HG03064 (cell line): Measurements from ENCODE around the gene CHST13.
"Not testable (repeated sequence)": the region's sequence is repeated elsewhere in the genome, so short reads cannot be mapped to it uniquely, and the experiment has no call there.

Experiments
- ATAC-seq: cut with Tn5 transposase; IDR thresholded peaks from one replicate; pipeline ENCODE4 v1.9.1; 2021; ENCODE audit warnings: low read depth; ENCODE audit not compliant: unreplicated experiment

CHST13 gene

DNA sequence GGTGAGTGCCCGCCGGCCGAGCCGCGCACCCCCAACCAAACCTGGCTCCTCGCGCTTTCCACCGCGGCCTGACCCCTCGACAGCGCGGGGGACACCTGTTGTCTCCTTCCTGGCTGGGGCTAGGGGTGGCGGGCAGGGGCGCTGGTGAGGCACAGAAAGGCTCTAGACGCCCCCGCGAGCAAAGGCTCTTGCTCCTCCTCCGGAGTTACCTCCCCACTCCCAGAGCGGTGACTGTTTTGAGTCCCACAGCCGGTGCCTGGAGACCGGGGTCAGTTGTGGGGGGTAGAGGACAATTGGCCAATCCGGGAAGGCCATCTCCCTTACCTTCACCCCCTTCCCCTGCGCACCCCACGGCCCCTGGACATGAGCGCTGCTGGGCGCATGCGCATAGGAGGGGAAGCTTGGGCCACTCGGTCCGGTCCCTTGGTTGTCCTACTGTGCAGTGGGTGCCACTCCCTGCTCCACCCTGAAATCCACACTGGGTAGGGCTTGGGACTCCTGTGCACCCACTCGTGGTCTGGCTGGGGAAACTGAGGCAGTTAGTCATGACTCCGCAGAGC, 554 bp downstream of the CHST13 start:
- no peak for ATAC-seq

DNA sequence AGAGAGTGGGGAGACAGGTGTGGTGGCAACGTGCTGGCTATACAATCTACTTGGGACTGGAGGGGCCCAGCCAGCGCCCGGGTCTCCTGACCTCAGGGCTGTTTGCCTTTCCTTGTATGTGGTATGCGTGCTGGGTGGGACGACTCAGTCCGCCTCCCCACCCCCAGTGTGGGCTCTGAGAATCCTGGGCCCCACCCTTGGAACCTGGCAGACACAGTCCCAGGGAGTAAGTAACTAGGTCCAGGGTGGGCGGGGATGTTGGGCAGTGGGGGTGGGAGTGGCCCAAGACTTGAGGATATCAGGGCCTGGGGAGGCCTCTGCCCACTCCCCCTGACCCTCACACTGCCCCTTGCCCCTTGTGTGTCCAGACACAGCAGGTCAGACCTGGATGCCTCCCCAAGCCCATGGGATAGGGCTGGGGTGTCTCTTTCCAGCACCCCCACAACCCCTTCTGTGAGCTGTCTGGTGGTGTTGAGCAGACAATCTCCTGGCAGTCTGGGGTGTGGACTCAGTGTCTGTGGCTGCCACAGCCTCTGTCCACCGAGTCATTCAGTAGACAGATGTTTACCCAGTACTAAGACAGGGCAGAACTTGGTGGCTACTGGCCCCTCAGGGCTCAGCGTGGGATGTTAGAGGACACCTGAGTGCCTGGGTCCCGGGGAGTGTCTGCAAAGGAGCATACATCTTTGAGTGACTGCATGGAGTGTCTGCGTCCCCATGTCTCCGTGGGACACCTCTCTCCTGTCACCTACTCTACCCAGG, 1.3 kb downstream of the CHST13 start:
- no peak for ATAC-seq

DNA sequence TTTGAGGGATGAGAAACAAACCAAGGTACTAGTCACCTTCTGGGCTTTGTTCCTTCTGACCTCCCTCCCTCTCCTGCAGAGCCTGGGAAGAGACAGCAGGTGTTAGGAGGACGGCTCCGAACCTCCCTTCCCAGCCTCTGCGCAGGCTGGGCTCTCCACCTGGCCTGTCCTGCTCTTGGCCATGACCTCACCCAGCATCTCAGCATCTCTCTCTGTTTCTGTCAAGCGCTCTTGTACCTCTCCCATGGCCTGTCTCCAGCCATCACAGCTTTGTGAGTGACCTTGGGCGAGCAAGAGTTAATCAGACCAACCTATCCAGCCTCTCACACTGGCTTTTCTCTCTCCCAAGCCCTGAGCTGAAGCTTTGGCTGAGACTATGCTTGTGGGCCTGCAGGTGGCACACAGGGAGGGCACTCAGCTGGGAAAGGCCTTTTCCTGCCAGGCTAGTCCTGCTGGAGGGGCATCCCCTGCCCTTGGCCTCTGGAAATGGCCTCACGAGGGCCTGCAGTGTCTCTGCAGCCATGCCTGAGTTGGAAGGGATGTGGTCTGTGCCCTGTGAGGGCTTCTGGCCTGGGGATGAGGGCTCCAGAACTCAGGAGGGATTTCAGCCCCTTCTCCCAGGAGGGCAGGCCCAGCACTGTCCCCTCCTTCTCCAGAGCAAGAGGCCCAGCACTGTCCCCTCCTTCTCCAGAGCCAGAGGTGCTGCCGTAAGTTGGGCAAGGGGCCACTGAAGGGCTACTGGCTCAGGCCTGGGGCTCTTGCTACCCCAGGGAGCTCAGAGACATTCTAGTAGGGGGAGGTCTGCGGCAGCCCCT, 2.1 kb downstream of the CHST13 start:
- ATAC-seq, result no peak

DNA sequence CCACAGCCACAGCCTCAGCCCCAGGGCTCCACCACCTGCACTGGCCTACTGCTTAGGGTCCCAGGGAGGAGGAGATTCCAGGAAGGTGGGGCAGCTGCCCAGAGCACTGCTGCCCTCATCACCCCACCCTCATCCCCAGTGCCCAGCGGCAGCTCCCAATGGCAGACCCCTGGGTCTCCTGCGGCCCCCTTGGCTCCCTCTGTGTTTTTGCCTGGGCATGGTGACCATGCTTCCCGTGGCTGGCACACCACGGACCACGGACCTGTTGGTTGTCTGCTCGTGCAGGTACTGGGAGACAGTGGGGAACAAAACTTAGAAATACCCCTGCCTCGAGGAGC, 2.7 kb downstream of the CHST13 start:
- ATAC-seq, result no peak

DNA sequence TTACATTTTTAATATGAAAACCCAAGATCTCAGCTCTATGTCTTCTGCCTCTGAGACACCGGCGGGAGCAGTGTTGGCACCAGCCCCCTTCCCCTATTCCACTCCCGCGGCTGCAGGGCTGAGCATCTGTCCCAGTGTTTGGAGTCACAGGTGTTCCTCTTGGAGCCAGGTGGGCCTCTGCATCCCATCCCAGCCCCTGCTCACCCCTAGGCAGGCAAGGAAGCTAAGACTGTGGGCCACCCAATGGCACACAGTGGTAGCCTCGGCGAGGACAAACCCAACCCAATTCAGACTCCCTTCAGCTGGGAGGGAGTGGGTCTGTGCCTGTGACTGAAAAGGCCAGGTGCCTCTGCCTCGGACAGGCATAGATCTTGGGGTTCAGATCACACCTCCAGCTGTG, 3.1 kb downstream of the CHST13 start:
- ATAC-seq, result no peak

DNA sequence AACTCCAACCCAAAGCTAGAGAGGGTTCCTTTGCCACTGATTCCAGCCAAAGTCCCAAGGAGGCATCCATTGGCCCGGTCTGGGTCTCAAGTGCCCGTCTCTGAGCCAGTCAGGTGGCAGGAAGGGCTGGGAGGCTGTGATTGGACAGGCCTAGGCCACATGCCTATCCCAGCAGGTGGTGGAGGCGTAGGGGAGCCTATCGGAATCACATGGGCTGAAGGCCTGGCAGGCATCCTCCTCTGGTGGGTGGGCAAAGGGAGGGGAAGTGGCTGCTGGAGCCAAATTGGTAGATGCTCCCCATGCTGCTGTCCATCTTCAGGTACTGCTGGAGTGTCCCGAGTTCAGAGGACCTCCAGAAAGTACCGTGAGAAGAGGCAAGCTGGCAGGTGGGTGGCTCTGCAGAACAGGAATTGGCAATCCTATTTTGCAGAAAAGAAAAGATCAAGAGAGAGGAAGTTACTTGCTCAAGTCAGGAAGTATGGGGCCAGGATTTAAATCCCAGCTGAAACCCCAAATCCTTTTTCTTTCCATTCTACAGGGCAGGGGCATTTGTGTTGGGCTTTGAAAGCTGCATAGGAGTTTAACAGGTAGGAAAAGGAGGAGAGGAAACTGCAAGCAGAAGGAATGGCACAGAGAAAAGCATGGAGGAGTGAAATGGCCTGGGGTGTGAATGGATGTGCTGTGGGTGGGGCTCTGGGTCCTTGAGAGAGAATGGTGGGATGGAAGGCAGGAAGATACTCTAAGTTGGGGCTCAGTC, 3.7 kb downstream of the CHST13 start:
- ATAC-seq, result no peak

DNA sequence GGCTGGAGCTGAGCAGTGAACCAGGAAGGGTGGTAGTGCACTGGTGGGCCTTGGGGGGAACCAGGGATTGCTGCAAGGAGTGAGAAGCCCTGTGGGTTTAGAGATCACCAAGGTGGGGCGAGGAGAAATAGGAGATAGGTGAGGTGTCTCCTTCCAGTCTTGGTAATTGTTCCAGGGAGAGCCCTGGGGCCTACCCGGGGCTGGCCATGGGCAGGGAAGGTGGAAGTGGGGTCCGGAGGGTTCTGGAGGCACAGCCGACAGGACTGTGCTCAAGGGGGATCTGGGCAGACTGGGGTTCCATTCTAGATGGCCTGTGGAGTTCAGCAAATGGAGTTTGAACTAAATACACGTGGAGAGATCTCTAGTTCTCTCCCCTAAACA, 4.5 kb downstream of the CHST13 start:
- ATAC-seq, result no peak

DNA sequence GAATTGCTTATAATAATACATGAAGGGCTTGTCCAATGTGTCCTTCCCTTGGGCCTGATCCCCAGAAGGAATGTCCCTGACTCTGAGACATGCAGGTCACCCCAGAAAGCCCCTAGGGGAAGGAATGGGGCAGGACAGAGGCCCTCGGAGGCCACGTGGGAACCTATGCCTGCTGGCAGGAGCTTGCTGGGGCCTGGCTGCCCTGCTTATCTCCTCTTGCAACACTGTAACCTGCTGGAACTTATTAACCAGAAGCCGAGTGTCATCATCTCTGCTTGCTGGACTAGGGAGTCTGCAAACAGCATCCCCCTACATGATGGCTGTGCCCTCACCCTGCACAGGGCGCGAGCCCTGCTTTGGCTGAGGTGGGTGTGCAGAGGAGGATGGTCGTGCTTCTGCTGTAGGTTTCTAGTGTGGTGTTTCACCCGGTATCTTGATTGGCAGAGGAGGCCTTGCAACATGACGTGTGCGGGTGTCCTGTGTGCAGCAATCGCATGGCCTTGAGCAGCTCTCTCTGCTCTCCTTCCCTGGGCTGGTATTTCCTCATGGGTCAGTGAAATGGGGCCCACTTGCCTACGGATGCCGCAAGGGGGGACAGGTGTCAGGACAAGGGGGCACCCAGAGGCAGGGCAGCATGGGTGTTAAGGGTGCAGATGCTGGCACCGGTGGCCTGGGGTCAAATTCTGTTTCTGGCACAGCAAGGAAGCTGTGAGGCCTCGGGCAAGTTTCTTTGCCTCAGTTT, 5.0 kb downstream of the CHST13 start:
- no peak for ATAC-seq

DNA sequence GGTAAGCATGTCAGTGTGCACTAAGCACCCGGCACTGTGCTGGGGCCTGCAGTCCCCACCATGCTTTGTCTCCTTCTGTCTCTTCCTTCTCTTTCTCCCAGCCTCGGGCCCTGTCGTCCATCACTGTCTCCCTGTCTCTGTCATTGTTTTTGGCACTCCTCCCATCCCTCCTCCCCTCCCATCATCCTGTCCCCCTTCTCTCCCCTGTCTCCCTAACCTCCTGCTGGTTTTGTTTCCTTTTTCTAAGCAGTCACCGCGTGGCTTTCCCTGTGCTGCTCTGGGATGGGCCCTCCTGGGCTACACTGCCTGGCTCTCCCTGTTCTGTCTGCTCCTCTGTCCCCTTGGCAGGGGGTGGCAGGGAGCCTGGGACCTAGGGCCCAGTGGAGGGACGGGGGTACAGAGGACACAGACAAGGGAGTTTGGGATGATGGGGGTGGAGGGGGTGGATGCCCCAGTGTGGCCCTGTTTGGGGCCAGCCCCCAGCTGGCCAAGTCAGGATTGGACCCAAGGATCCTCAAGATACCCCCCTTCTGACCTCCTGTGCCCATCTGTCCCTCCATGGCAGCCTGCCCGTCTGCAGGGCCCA, 5.7 kb downstream of the CHST13 start:
- no peak for ATAC-seq

DNA sequence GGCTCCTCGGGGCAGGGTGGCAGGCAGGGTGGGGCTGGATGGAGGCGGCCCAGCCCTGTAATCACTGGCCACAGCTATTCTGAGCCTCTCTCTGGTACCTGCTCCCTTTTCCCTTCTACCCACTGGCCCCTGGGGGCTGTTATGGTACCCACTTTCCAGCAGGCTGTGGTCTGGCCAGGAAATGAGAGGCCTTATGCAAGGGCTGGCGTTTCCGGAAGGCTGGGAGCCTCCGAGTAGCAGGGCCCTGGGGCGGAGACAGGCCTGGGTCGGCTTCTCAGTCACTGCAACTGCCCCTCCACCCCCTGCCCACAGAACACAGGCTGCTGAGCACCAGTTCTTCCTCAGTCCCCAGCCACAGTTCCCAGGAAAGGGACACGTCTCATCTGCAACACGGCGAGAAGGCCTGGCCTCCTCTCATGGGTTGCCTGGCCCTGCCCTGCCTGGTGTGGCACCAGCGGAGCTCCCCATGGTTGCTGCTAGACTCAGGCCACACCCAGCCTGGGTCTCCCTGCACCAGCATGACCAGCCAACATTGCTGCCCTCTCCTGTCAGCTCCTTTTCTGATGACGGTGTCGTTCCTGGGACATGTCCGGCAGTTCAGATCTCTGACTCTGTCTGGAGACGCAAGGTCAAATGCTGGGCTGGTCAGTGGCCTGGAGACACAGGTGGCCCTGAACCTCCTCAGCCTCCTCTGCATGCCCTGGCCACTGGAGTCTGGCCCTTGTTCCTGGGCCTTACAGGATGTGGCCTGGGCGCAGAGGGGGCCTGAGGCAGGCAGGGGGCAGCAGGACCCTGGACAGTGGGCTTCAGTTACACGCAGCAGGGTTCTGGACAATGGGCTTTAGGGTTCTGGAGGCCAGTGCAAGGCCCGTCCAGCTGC, 6.5 kb downstream of the CHST13 start:
- no peak for ATAC-seq

DNA sequence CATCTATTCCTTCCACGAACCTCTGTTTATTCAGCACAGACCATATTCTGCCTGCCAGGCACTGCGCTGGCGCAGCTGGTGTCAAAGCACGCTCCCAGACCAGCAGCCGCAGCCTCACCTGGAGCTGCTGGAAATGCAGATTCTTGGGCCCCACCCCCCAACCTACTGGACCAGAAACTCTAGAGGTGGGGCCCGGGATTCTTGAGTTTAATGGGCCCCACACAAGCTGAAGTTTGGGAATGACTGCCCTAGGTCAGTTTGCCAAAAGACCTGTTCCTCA, 7.0 kb downstream of the CHST13 start:
- ATAC-seq, result no peak

DNA sequence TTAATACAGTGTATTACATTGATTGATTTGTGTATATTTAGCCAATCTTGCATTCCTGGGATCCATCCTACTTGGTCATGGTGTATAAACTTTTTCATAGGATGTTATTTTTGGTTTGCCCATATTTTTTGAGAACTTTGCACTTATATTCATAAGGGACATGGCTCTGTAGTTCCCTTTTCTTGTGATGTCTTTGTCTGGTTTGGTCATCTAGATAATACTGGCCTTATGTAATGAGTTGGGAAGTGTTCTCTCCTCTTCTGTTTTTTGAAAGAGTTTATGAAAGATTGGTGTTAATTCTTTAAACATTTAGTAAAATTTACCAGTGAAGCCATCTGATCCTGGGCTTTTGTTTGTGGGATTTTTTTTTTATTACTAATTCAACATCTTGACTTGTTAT, 9.6 kb downstream of the CHST13 start:
- no peak for ATAC-seq

DNA sequence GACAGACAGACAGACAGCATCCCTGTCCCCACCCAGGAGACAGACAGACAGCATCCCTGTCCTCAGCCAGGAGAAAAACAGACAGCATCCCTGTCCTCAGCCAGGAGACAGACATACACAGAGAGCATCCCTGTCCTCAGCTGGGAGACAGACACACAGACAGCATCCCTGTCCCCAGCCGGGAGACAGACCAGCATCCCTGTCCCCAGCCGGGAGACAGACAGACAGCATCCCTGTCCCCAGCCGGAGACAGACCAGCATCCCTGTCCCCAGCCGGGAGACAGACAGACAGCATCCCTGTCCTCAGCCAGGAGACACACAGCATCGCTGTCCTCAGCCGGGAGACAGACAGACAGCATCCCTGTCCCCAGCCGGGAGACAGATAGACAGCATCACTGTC, 10.8 kb downstream of the CHST13 start:
- not testable (repeated sequence) for ATAC-seq

DNA sequence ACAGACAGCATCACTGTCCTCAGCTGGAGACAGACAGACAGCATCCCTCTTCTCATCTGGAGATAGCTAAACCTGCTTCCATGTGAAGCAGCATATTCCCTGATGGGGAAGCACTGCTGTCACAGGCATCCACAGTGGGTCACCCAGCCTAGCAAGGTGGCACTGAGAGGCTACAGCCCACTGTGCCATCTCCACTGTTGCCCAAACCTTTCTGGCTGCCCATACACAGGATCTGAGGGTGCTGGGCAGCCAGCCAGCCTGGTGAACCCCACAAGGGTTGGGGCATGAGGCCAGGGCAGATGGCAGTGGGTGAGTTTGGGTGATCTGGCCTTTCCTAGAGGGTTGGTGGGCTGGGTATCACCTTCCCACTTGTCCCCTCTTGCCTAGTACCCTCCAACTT, 11.7 kb downstream of the CHST13 start:
- ATAC-seq, result no peak

DNA sequence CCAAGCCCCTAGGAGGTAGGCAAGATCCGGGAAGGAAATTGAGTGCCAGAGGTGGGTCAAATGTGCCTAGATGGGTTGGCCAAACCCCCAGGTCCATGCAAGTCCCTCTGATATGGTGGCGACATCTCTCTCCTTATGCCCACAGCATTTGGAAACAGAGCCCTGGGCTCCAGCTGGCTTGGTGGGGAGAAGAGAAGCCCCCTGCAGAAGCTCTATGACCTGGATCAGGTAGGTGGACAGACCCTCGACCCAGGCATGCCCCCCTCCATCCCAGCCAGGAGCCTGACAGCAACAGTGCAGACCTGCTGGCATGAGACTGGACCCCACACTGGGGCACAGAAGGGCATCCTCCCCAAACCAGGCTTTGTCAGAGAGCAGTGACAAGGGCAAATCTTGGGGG, 12.2 kb downstream of the CHST13 start:
- ATAC-seq, result no peak

DNA sequence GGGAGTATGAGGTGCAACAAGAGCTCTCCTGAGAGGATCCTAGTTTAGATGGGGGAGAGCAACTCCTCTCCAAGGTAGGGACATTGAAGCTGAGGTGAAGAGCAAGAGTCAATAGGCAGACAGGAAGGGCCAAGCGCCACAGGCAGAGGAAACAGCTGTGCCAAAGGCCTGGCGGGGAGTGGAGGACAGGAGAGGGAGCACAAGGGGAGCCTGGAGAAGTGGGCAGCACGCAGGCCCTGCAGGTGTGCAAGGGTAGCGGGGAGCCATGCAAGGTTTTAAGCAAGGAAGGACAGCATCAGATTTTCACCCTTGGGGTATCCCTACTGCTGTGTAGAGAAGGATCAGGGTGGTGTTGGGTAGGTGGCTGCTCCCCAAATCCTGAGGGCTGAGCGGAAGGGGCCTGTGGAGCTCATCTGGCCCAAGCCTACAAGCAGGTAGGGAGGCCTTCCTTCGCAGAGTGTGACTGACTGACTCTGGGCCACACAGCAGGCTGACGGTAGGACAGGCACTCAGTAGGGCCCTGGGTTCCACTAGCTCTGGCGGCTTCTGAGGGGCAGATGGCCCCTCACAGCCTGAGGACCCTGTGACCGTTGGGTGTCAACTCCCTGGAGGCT, 13.3 kb downstream of the CHST13 start:
- ATAC-seq, result no peak

DNA sequence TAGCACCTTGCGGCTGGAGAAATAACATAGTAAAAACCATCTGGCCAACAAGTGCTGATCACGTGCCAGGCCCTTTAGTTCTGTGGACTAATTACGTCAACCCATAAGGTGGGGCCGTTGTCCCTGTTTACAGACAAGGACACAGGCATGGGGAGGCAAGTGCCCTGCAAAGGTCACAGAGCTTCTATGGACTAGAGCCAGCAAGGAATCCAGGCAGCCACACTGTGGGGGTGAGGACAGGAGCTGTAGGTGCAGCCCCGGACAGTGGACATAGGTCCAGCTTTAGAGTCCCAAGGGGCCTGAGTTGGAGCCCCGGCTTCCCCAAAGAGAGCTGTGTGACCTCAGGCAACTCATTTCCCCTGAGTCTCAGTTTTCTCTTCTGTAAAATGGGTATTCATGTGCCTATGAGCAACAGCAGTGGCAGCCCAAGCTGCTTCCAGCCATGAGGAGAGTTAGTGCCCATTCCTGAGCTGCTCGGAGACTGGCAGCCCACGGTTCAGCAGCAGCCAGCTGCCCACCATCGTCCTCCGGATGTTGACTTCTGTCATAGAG, 13.9 kb downstream of the CHST13 start:
- no peak for ATAC-seq

DNA sequence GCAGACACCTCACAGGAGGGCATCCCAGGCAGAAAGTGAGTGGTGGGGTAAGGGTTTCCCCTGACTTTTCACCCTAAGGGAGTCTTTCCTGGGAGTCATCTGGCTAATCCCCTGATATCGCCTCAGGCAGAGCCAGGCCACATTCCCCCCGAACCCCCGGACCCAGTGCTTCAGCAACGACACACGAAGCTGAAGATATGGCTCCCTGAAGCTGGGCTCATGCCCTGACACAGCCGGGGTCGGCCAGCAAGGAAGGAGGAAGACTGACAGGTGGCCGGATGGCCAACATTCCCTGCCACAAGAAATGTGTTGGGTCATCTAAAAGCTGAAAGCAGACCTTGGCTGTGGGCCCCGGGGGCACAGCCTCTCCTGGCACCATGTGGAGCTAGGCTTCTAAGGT, 14.4 kb downstream of the CHST13 start:
- no peak for ATAC-seq

DNA sequence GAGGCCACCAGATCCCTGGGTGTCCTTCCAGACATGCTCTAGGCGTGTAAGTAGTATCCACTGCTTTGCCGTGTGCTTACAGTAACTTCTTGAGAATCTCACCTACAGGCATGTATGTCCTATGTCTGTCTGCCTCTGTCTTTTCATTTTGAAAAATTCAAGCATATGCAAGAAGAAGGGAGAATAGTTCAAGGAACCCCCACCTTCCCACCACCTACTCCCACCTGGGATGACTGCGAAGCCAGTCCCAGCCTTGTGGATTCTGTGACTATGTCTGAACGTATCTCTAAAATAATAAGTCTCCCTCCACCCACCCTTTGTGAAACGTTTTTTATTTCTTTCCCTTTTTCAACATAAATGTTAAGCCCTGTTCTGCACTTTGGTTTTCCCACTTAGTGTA, 15.0 kb downstream of the CHST13 start:
- ATAC-seq, result no peak
